Pancreas (tissue), 10 donors: ENCODE results near the gene ZNF385C. TPM values are rescaled to one million over a fixed set of nuclear protein-coding genes. Genes with fewer than 3 reads are reported as not detected.
A peak's percentile ranks its signal among the peaks of the same experiment; 100 is the strongest.

ENCODE experiments used
- ATAC-seq, 4 donors: fragments of 200-7000 bp; cut with Tn5 transposase; one replicate each; pipeline versions ENCODE4 v1.8.0 to v1.9.1; 2020; ENCODE audit warnings: mild to moderate bottlenecking in 4 of 4, moderate library complexity in 4 of 4
- DNase-seq, 6 donors: peaks; one replicate each; pipeline ENCODE4 v3.0.0-alpha.2; 2020
- FAIRE-seq: peaks from 2 replicates; lab custom pipeline; 2012; peaks lifted over from hg19 to GRCh38; lab: Jason Lieb, UNC
- H3K27ac ChIP-seq, 4 donors: fragments of 200-600 bp; sonication (generic); 1 replicate in 3 of 4; 2 replicates in 1 of 4; pipeline versions ENCODE4 v1.5.0 to v1.8.0; 2020
- H3K27me3 ChIP-seq, 4 donors: fragments of 200-600 bp; one replicate each; pipeline ENCODE4 v1.8.0; 2021
- H3K36me3 ChIP-seq, 3 donors: fragments of 200-600 bp; sonication (generic) in 1 of 3; one replicate each; pipeline versions ENCODE4 v1.5.0 to v1.8.0; 2020 to 2021
- H3K4me1 ChIP-seq, 3 donors: fragments of 200-600 bp; one replicate each; pipeline ENCODE4 v1.8.0; 2021
- H3K4me3 ChIP-seq, 4 donors: fragments of 200-600 bp; sonication (generic) in 2 of 4; one replicate each; pipeline versions ENCODE4 v1.5.0 to v1.8.0; 2020 to 2021
- H3K9me3 ChIP-seq, 4 donors: fragments of 200-600 bp; one replicate each; pipeline ENCODE4 v1.8.0; 2021
- WGBS, 2 donors: extraction: QIAGEN DNeasy Blood & Tissue Kit; methylation state at CpG; one replicate each; pipeline ENCODE4 v1.1.7; 2013; 5-methylcytosine and 5-hydroxymethylcytosine counted together
- intact Hi-C, 3 donors: fragments of 100-400 bp; cut with DNase I; formaldehyde crosslinking; loops; one replicate each; pipeline versions ENCODE4 v1.11.1 to v1.14.2; 2022
- polyA plus RNA-seq, 2 donors: library from polyadenylated mRNA; stranded (reverse); fragments of 200-250 nt; gene quantifications; one replicate each; pipeline ENCODE4 v1.2.3, GENCODE V29; 2013
- total RNA-seq, 6 donors: library from RNA; stranded (reverse); fragmentation: NEBNext Ultra II Directional in 4 of 6; extraction: Animal tissue kit (Norgen Biotek cat#: 25700) in 4 of 6; gene quantifications; one replicate each; pipeline versions ENCODE4 v1.2.1 to v1.2.4, GENCODE V29; 2021 to 2023
- TF ChIP-seq, protein P1 (sequence below), 4 donors: fragments of 200-600 bp; sonication (generic) in 3 of 4; IDR thresholded peaks; one replicate each; pipeline versions ENCODE4 v1.5.0 to v1.8.0; 2021; ENCODE audit warnings: antibody characterized with exemption in 4 of 4
- donor health status: healthy with polysubstance abuse.
- donor health status: DM: no; HTN: no; CAD: no; lungs with moderate emphysema.
- donor health status: DM: no; HTN: no; CAD: no.
- donor health status: control.
- donor health status: control.
- donor health status: Bipolar disorder and iron deficiency.
- donor health status: DM: yes; HTN: yes; CAD: no.
- donor health status: DM: no; HTN: no; CAD: no.
- donor health status: DM: no; HTN: no; CAD: no.
- donor health status: DM: yes; HTN: yes; CAD: no.

The ZNF385C gene
- total and polyA plus RNA-seq, 8 donors: 0.67 to 2.6 (median 1.6) TPM

DNA sequence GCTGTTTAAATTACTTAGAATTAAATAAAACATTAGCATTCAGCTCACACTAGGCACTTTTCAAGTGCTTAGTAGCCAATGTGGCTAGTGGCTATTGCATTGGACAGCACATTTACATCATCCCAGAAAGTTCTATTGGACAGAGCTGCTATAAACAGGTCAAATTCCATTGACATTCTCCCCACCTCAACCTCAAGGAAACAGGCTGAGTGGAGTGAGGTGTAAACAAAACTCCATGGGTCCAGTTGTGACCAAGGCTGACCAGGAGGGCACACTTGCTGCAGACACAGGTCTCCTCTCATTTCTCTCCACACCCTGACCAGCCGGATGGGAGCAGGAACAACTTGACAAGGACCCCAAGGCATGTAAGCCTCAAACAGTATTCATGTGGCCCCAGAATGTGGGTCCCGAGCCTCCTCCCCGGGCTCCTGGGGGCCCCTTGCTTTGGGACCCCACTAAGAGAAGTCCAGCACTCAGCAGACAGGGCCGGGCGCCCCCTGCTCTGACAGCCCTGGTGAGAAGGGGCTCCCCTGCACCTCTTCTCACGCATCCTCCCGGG is 48.4 kb downstream of the ZNF385C start:
- ATAC-seq: peak; percentile 39 to 73 (median 56)

DNA sequence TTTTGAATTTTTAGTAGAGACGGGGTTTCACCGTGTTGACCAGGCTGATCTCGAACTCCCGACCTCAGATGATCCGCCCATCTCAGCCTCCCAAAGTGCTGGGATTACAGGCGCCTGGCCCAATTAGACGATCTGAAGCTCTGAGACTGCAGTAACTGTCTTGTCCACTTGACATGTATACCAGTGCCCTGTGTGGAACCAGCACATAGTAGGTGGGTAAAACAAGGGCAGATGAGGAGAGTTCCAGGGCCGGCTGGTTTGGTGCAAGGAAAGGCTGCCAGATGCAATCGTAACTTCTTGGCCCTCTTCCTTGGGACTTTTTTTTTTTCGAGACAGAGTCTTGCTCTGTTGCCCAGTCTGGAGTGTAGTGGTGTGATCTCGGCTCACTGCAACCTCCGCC is 50.9 kb downstream of the ZNF385C start:
- Histone ChIP-seq H3K4me3 (no peak overlapping the region), H3K27me3 (no peaks in the 10 kb centered on the region), H3K27ac (no peak overlapping the region), H3K4me1 (peaks cover 0 to 4% (median 4%) of the 10 kb centered on the region in 3 donors), H3K36me3 (no peaks in the 10 kb centered on the region), H3K9me3 (no peaks in the 10 kb centered on the region)
- intact Hi-C loops: no loop called here
- TF ChIP-seq, protein P1, sequence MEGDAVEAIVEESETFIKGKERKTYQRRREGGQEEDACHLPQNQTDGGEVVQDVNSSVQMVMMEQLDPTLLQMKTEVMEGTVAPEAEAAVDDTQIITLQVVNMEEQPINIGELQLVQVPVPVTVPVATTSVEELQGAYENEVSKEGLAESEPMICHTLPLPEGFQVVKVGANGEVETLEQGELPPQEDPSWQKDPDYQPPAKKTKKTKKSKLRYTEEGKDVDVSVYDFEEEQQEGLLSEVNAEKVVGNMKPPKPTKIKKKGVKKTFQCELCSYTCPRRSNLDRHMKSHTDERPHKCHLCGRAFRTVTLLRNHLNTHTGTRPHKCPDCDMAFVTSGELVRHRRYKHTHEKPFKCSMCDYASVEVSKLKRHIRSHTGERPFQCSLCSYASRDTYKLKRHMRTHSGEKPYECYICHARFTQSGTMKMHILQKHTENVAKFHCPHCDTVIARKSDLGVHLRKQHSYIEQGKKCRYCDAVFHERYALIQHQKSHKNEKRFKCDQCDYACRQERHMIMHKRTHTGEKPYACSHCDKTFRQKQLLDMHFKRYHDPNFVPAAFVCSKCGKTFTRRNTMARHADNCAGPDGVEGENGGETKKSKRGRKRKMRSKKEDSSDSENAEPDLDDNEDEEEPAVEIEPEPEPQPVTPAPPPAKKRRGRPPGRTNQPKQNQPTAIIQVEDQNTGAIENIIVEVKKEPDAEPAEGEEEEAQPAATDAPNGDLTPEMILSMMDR (IDR thresholded peaks at IDR 0.05): no peak
- ATAC-seq (no peak), DNase-seq (no peak), FAIRE-seq (no peak)
- WGBS, 2 donors: 87% methylated on average over 12 of the region's 12 CpGs

More for the DNA sequence above, 48.4 kb downstream of the ZNF385C start:
- no peak for FAIRE-seq
- TF ChIP-seq, protein P1 (IDR thresholded peaks at IDR 0.05): no peak
- H3K36me3 ChIP-seq: no peaks in the 10 kb centered on the region
- H3K4me1 ChIP-seq: peaks cover 0 to 4% (median 0%) of the 10 kb centered on the region in 3 donors
- no peak for DNase-seq
- no peaks in the 10 kb centered on the region for H3K9me3 ChIP-seq
- intact Hi-C loops: no loop called here
- H3K4me3 ChIP-seq: peak overlapping the region; percentile 63 to 78 (median 76)
- no peaks in the 10 kb centered on the region for H3K27me3 ChIP-seq
- WGBS, 2 donors: 0 to 1% methylated on average over 3 to 7 of the region's 7 CpGs
- peak overlapping the region; percentile 51 to 80 (median 70) for H3K27ac ChIP-seq

DNA sequence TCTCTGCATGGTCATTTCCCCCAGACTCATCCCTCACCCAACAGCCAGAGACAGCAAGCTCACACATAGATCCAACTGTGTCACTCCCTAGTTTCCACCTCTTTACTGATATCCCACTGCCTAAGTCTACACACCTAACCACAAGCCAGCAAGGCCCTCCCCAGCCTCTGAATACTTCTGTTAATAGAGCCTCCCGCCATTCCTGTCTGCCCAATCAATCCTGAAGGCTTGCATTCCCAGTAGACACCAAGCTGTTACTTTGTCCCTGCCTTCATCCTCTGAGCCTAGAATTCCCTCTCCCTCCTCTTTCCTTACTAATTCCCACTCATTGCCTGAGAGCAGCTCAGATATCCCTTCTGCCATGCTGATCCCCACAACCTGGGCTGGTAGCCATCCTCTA is 52.6 kb downstream of the ZNF385C start:
- no peak for FAIRE-seq
- intact Hi-C loops: no loop called here
- TF ChIP-seq, protein P1 (IDR thresholded peaks at IDR 0.05): no peak
- no peak for ATAC-seq
- no peaks in the 10 kb centered on the region for H3K9me3 ChIP-seq
- DNase-seq: no peak
- no peaks in the 10 kb centered on the region for H3K36me3 ChIP-seq
- no peaks in the 10 kb centered on the region for H3K27me3 ChIP-seq
- H3K4me3 ChIP-seq: no peak overlapping the region
- WGBS, 2 donors: 84% methylated on average over 1 of the region's 1 CpG
- peaks cover 0 to 4% (median 0%) of the 10 kb centered on the region in 3 donors for H3K4me1 ChIP-seq
- H3K27ac ChIP-seq: no peak overlapping the region

DNA sequence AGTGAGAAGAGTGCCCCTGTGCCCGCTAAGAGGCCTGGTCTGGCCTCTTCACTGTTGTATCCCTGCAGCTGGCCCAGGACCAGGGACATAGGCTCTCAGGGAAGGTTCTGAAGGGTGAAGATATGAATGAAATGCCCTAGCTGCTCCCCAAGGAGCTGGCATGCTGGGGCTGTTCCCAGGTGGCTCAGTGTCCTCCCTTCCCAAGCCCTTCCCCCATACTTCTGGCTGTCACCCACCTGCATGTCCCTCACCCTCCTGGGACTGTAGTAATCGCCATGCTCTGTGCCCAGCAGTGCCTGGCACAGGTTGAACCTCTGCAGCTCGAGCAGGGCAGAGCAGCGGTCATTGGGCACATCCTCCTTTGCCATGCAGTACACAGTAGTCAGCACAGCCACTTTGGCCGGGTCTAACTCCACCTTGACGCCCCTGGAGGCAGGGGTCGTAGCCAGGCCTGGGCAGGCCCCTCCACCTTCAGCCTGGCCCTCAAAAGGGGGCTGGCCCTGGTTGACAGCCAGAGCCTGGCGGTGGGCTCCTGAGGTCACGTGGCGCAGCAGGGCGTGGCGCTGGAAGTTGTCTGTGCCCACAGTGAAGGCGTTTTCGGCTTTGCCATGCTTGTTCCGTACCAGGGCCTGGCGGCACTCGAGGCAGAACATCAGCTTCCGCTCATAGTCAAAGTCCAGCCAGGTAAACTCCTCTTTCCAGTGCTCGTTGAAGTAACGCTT is 55.5 kb downstream of the ZNF385C start:
- 72 to 77% methylated on average over 20 of the region's 20 CpGs for WGBS, 2 donors
- Histone ChIP-seq H3K27me3 (no peaks in the 10 kb centered on the region), H3K4me1 (peaks cover 0 to 4% (median 0%) of the 10 kb centered on the region in 3 donors), H3K4me3 (no peak overlapping the region), H3K27ac (no peak overlapping the region), H3K9me3 (no peaks in the 10 kb centered on the region), H3K36me3 (no peaks in the 10 kb centered on the region)
- intact Hi-C loops: no loop called here
- ATAC-seq: peak; percentile 76 to 96 (median 90)
- peak in 5 of 6 donors; percentile 62 to 79 (median 77) for DNase-seq
- TF ChIP-seq, protein P1 (IDR thresholded peaks at IDR 0.05): no peak
- FAIRE-seq: no peak

DNA sequence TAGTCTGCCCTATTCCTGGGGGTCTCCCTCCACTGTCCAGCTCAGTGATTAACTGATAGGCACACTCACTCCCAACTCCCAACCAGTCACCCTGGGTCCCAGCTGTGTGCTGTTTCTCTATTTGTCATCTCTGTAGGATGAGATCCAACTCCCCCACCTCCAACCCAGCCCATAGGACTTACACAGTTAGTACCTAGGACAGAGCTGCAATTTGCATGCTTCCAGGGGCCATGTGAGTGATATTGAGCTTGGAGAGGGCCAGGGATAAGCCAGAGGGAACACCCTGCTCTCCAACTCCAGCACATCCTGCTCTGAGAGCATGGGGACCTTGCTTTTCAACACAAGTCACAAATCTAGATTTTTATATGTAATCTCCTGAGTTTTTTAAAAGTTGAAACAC is 56.7 kb downstream of the ZNF385C start:
- DNase-seq: no peak
- no peak overlapping the region for H3K4me3 ChIP-seq
- H3K36me3 ChIP-seq: no peaks in the 10 kb centered on the region
- H3K4me1 ChIP-seq: peaks cover 0 to 4% (median 0%) of the 10 kb centered on the region in 3 donors
- H3K9me3 ChIP-seq: no peaks in the 10 kb centered on the region
- no peak overlapping the region for H3K27ac ChIP-seq
- FAIRE-seq: no peak
- TF ChIP-seq, protein P1 (IDR thresholded peaks at IDR 0.05): no peak
- no peak for ATAC-seq
- intact Hi-C loops: no loop called here
- H3K27me3 ChIP-seq: no peaks in the 10 kb centered on the region
